GM12891 (cell line): ENCODE results near the gene OSBP2.

Source experiments
- DNase-seq: peaks from one replicate; pipeline ENCODE4 v3.0.0; 2011; ENCODE audit warnings: low spot score; ENCODE audit not compliant: insufficient read length
- FAIRE-seq: peaks from 2 replicates; lab custom pipeline; 2011; peaks lifted over from hg19 to GRCh38; lab: Jason Lieb, UNC
- PAX5 ChIP-seq: IDR thresholded peaks from 2 replicates; pipeline ENCODE4 v1.6.1; 2011; ENCODE audit warnings: low read length, moderate library complexity, mild to moderate bottlenecking; ENCODE audit not compliant: insufficient read depth, severe bottlenecking
- POLR2A ChIP-seq: IDR thresholded peaks from 2 replicates; pipeline ENCODE4 v1.6.1; 2011; ENCODE audit warnings: low read depth, low read length, control low read depth
- POLR2AphosphoS5 ChIP-seq: IDR thresholded peaks from 2 replicates; pipeline ENCODE4 v1.6.1; 2011; ENCODE audit warnings: low read depth, low read length, control low read depth
- POU2F2 ChIP-seq: IDR thresholded peaks from 2 replicates; pipeline ENCODE4 v1.6.1; 2011; ENCODE audit warnings: low read depth, mild to moderate bottlenecking, control low read depth, low read length, moderate library complexity
- SPI1 ChIP-seq: IDR thresholded peaks from 2 replicates; pipeline ENCODE4 v1.6.1; 2011; ENCODE audit warnings: low read depth, low read length, control low read depth
- TAF1 ChIP-seq: IDR thresholded peaks from 2 replicates; pipeline ENCODE4 v1.6.1; 2011; ENCODE audit warnings: low read depth, low read length, control low read depth

OSBP2 gene

GRCh38 chr22:30863081-30863833, 168.6 kb downstream of the OSBP2 start:
- TF ChIP-seq POU2F2 (no peak), SPI1 (no peak), POLR2AphosphoS5 (no peak), POLR2A (no peak), PAX5 (no peak), TAF1 (no peak)
- DNase-seq (no peak), FAIRE-seq (no peak)

GRCh38 chr22:30864441-30865420, 170.1 kb downstream of the OSBP2 start:
- TF ChIP-seq POLR2A (no peak), TAF1 (no peak), POLR2AphosphoS5 (no peak), SPI1 (no peak), POU2F2 (no peak), PAX5 (no peak)
- DNase-seq (peak; percentile 14), FAIRE-seq (no peak)

GRCh38 chr22:30865656-30866055, 171.0 kb downstream of the OSBP2 start:
- TF ChIP-seq TAF1 (no peak), POLR2A (no peak), POU2F2 (no peak), SPI1 (no peak), POLR2AphosphoS5 (no peak), PAX5 (no peak)
- FAIRE-seq (no peak), DNase-seq (peak; percentile 9)

- FAIRE-seq, result no peak
- no peak for TF ChIP-seq PAX5
- no peak for TF ChIP-seq TAF1
- no peak for TF ChIP-seq POLR2AphosphoS5
- TF ChIP-seq POLR2A, result no peak
- TF ChIP-seq SPI1, result no peak
- TF ChIP-seq POU2F2, result no peak
- no peak for DNase-seq
Observed at GRCh38 chr22:30866216-30866615, 171.5 kb downstream of the OSBP2 start.

GRCh38 chr22:30866811-30867271, 172.2 kb downstream of the OSBP2 start:
- FAIRE-seq, result no peak
- no peak for TF ChIP-seq POU2F2
- TF ChIP-seq TAF1, result no peak
- no peak for TF ChIP-seq POLR2AphosphoS5
- TF ChIP-seq PAX5, result no peak
- TF ChIP-seq POLR2A, result no peak
- TF ChIP-seq SPI1, result no peak
- DNase-seq, result peak; percentile 43

GRCh38 chr22:30867746-30868662, 173.3 kb downstream of the OSBP2 start:
- FAIRE-seq (no peak), DNase-seq (peak; percentile 8)
- TF ChIP-seq PAX5 (no peak), POLR2AphosphoS5 (no peak), TAF1 (no peak), SPI1 (no peak), POU2F2 (no peak), POLR2A (no peak)

GRCh38 chr22:30868663-30869385, 174.2 kb downstream of the OSBP2 start:
- FAIRE-seq (no peak), DNase-seq (peak; percentile 12)
- TF ChIP-seq TAF1 (no peak), POU2F2 (no peak), POLR2A (no peak), POLR2AphosphoS5 (no peak)
